GM12873 (cell line): ENCODE results near the gene RBKS.

Source experiments
- CTCF ChIP-seq: IDR thresholded peaks from 2 replicates; pipeline ENCODE4 v1.5.1; 2012; ENCODE audit warnings: low read depth, mild to moderate bottlenecking, moderate library complexity, low read length, control low read depth; ENCODE audit not compliant: insufficient read depth; ENCODE audit errors: missing control alignments

Gene RBKS

GRCh38 chr2:27914041-27914804 lies 24.0 kb upstream of the RBKS start:
- TF ChIP-seq CTCF = no peak

- TF ChIP-seq CTCF = no peak
Observed at GRCh38 chr2:27912512-27912911, 22.3 kb upstream of the RBKS start.

- TF ChIP-seq CTCF = no peak
Observed at GRCh38 chr2:27911458-27912210, 21.4 kb upstream of the RBKS start.

GRCh38 chr2:27909901-27910300 lies 19.7 kb upstream of the RBKS start:
- TF ChIP-seq CTCF = no peak

GRCh38 chr2:27907547-27907946 lies 17.4 kb upstream of the RBKS start:
- TF ChIP-seq CTCF = no peak

- no peak for TF ChIP-seq CTCF
Observed at GRCh38 chr2:27906074-27906473, 15.9 kb upstream of the RBKS start.

GRCh38 chr2:27904405-27904665 lies 14.1 kb upstream of the RBKS start:
- no peak for TF ChIP-seq CTCF
